ENCODE results near the gene DLX2. TPM values are rescaled to one million over a fixed set of nuclear protein-coding genes. Genes with fewer than 3 reads are reported as not detected.

The DLX2 gene
- total RNA-seq, 2 donors from 2014 or later: not detected

- TF ChIP-seq CTCF (IDR thresholded peaks at IDR 0.05) (no peak), POLR2A (IDR thresholded peaks at IDR 0.05) (no peak)
- intact Hi-C loops (cut with DNase I): no loop called here
- DNase-seq: no peak
- peaks cover 5% of the 10 kb centered on the region for H3K4me1 ChIP-seq
- no peaks in the 10 kb centered on the region for H3K27me3 ChIP-seq
- no peaks in the 10 kb centered on the region for H3K9me3 ChIP-seq
- H3K27ac ChIP-seq: no peak overlapping the region
- WGBS, 2 donors: 69 to 83% methylated on average over 1 of the region's 1 CpG
- no peaks in the 10 kb centered on the region for H3K36me3 ChIP-seq (replicated peaks in 1 of 2; ENCODE audit: insufficient read depth in 1 of 2, low read depth in 2 of 2)
- no peak overlapping the region for H3K4me3 ChIP-seq
- no peak for ATAC-seq
Observed at GRCh38 chr2:172050479-172051125, 52.1 kb downstream of the DLX2 start.

GRCh38 chr2:172049567-172050120 lies 53.1 kb downstream of the DLX2 start:
- DNase-seq (no peak), ATAC-seq (no peak)
- TF ChIP-seq POLR2A (IDR thresholded peaks at IDR 0.05): no peak
- TF ChIP-seq CTCF (IDR thresholded peaks at IDR 0.05): no peak
- no peaks in the 10 kb centered on the region for H3K9me3 ChIP-seq
- no peaks in the 10 kb centered on the region for H3K27me3 ChIP-seq
- WGBS, 2 donors: 86 to 90% methylated on average over 2 of the region's 2 CpGs
- H3K4me3 ChIP-seq: no peak overlapping the region
- peaks cover 5% of the 10 kb centered on the region for H3K4me1 ChIP-seq
- no peaks in the 10 kb centered on the region for H3K36me3 ChIP-seq (replicated peaks in 1 of 2; ENCODE audit: insufficient read depth in 1 of 2, low read depth in 2 of 2)
- intact Hi-C loops (cut with DNase I): no loop called here
- H3K27ac ChIP-seq: no peak overlapping the region

Other genes starting within 250 kb of the DLX2 start
- gene SLC25A12, start 208.7 kb downstream of the DLX2 start, total RNA-seq: 1 to 10 TPM; 4.9 to 8.0 TPM
- 10 to 100 TPM in 1 of 2 donors, 1 to 10 TPM in 1; 5.6 to 21.5 TPM for gene HAT1, start 180.4 kb downstream of the DLX2 start, total RNA-seq
- 10 to 100 TPM in 1 of 2 donors, 1 to 10 TPM in 1; 9.9 to 40.9 TPM for gene METAP1D, start 102.9 kb downstream of the DLX2 start, total RNA-seq
- gene DLX1, start 17.4 kb downstream of the DLX2 start, total RNA-seq: not detected